Retinal pigment epithelial cell (primary cell): ENCODE results near the gene MRPL24.
A peak's percentile ranks its signal among the peaks of the same experiment; 100 is the strongest.

Experiments used
- DNase-seq: peaks from one replicate; pipeline ENCODE4 v3.0.0-alpha.2; 2010; ENCODE audit warnings: low read depth
- H3K4me3 ChIP-seq: 2 replicates; pipeline ENCODE4 v1.5.1; 2011; ENCODE audit warnings: mild to moderate bottlenecking, low read length, control low read depth, moderate library complexity
- CTCF ChIP-seq: conservative IDR thresholded peaks from 2 replicates; pipeline ENCODE4 v1.5.1; 2011; ENCODE audit warnings: low read depth, low read length, control low read depth, inconsistent platforms

Gene MRPL24

GRCh38 chr1:156750711-156751450 lies 10.0 kb upstream of the MRPL24 start:
- TF ChIP-seq CTCF: no peak
- DNase-seq: no peak
- peak overlapping the region; percentile 93 for H3K4me3 ChIP-seq

- no peak for DNase-seq
- peak overlapping the region; percentile 93 for H3K4me3 ChIP-seq
- TF ChIP-seq CTCF: no peak
These were observed 9.3 kb upstream of the MRPL24 start for GRCh38 chr1:156750191-156750672.

GRCh38 chr1:156749419-156750118 lies 8.7 kb upstream of the MRPL24 start:
- no peak for TF ChIP-seq CTCF
- no peak for DNase-seq
- H3K4me3 ChIP-seq: peak overlapping the region; percentile 93

GRCh38 chr1:156748670-156749418 lies 8.0 kb upstream of the MRPL24 start:
- peak overlapping the region; percentile 93 for H3K4me3 ChIP-seq
- no peak for DNase-seq
- no peak for TF ChIP-seq CTCF

GRCh38 chr1:156747742-156748669 lies 7.1 kb upstream of the MRPL24 start:
- DNase-seq: no peak
- peak overlapping the region; percentile 93 for H3K4me3 ChIP-seq
- TF ChIP-seq CTCF: no peak
